ENCODE measurements around the gene DIPK1A. TPM values are rescaled to one million over a fixed set of nuclear protein-coding genes. Genes with fewer than 3 reads are reported as not detected.

The DIPK1A gene
- total RNA-seq, 1 experiment from 2014 or later: 3.8 TPM

DNA sequence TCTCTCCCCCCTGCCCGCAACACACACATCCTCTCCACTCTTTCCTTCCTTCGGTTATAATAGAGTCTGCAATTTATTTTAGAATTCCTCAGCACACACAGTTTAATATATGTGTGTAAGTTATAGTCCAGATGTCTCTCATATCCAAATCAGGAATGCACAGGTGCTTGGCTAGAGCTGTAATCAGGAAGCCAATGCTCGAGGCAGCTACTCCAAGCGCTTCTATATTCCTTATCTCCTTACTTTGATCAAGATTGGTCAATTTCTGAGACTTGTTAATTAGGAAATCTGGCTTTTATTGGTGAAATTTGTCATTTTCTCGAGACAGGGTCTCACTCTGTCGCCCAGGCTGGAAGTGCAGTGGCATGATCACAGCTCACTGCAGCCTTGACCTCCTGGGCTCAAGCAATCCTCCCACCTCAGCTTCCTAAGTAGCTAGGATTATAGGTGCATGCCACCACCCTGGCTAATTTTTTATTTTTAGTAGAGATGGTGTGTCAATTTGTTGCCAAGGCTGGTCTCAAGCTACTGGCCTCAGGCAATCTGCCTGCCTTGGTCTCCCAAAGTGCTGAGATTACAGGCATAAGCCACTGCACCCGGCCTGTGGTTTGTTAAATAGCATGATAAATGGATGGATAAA lies 101.7 kb downstream of the DIPK1A start:
- no peak overlapping the region for H3K4ac ChIP-seq (ENCODE audit: low read depth, low read length)
- H3K79me2 ChIP-seq (ENCODE audit: insufficient read depth, low read length): no peaks in the 10 kb centered on the region
- TF ChIP-seq, protein P1, sequence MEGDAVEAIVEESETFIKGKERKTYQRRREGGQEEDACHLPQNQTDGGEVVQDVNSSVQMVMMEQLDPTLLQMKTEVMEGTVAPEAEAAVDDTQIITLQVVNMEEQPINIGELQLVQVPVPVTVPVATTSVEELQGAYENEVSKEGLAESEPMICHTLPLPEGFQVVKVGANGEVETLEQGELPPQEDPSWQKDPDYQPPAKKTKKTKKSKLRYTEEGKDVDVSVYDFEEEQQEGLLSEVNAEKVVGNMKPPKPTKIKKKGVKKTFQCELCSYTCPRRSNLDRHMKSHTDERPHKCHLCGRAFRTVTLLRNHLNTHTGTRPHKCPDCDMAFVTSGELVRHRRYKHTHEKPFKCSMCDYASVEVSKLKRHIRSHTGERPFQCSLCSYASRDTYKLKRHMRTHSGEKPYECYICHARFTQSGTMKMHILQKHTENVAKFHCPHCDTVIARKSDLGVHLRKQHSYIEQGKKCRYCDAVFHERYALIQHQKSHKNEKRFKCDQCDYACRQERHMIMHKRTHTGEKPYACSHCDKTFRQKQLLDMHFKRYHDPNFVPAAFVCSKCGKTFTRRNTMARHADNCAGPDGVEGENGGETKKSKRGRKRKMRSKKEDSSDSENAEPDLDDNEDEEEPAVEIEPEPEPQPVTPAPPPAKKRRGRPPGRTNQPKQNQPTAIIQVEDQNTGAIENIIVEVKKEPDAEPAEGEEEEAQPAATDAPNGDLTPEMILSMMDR (conservative IDR thresholded peaks at IDR 0.05): no peak
- H4K8ac ChIP-seq (replicated peaks; ENCODE audit: insufficient read length, low read depth, low read length): no peak overlapping the region
- H3K79me1 ChIP-seq (ENCODE audit: insufficient read depth, low read depth, low read length, poor library complexity, severe bottlenecking): no peaks in the 10 kb centered on the region
- no peak overlapping the region for H3K56ac ChIP-seq (ENCODE audit: insufficient read length, low read depth, low read length)
- Mint-ChIP-seq H3K4me3 (no peak overlapping the region), H3K36me3 (ENCODE audit: insufficient read depth in 1 of 3, low read depth in 3 of 3) (no peaks in the 10 kb centered on the region; a peak in 2 of 7 replicates), H3K9me3 (no peaks in the 10 kb centered on the region; a peak in 1 of 5 replicates), H3K4me1 (peaks cover 2 to 4% of the 10 kb centered on the region in 2 experiments; a peak in 2 of 4 replicates), H3K27me3 (ENCODE audit: low read depth) (no peaks in the 10 kb centered on the region), H3K27ac (no peak overlapping the region)
- no peak overlapping the region for H2BK15ac ChIP-seq (ENCODE audit: low read depth, low read length)
- H3K4me2 ChIP-seq (ENCODE audit: insufficient read depth, insufficient read length, low read length): no peak overlapping the region
- no CpG with 5 or more reads among the region's 7 CpGs for WGBS (ENCODE audit: extremely low coverage, insufficient read length, low lambda C conversion rate)
- no peaks in the 10 kb centered on the region for H3K9me3 ChIP-seq (ENCODE audit: control insufficient read depth, low read depth, low read length)
- no peak overlapping the region for H3T11ph ChIP-seq (ENCODE audit: low read length)
- no peak overlapping the region for H3K14ac ChIP-seq (ENCODE audit: insufficient read depth, low read length)
- H3K27me3 ChIP-seq (ENCODE audit: insufficient read depth, low read length): no peaks in the 10 kb centered on the region
- H4K91ac ChIP-seq (ENCODE audit: insufficient read length, low read depth, low read length): no peak overlapping the region
- no peak overlapping the region for H2BK12ac ChIP-seq (ENCODE audit: insufficient read length, low read depth, low read length)
- no peak overlapping the region for H4K5ac ChIP-seq (ENCODE audit: insufficient read length, low read depth, low read length)
- no peaks in the 10 kb centered on the region for H3K23me2 ChIP-seq (ENCODE audit: insufficient read length, low read depth, low read length, poor library complexity, severe bottlenecking)
- no peaks in the 10 kb centered on the region for H3K4me1 ChIP-seq (ENCODE audit: insufficient read depth, low read length)
- no peak overlapping the region for H2AFZ ChIP-seq (ENCODE audit: low read length)
- no peak for DNase-seq
- no peak overlapping the region for H3K9ac ChIP-seq (ENCODE audit: extremely low read depth, insufficient read length, low read length)
- H3K23ac ChIP-seq (ENCODE audit: insufficient read length, low read depth, low read length): no peak overlapping the region
- no peak overlapping the region for H3K18ac ChIP-seq (ENCODE audit: insufficient read length, low read depth, low read length)
- no peak overlapping the region for H2BK20ac ChIP-seq (ENCODE audit: low read depth, low read length, poor library complexity, severe bottlenecking)
- no peak overlapping the region for H2BK5ac ChIP-seq (ENCODE audit: insufficient read length, low read length)
- H2AK5ac ChIP-seq (ENCODE audit: insufficient read length, low read length): no peak overlapping the region
- no peak overlapping the region for H3K27ac ChIP-seq (ENCODE audit: insufficient read length, low read depth, low read length)
- H2BK120ac ChIP-seq (ENCODE audit: low read depth, low read length, poor library complexity, severe bottlenecking): no peak overlapping the region
- H4K20me1 ChIP-seq (ENCODE audit: control insufficient read depth, insufficient read depth, insufficient read length): no peaks in the 10 kb centered on the region

All from H9 (cell line).